Measurements from ENCODE around the gene AHRR.

- no peak for TF ChIP-seq POLR2AphosphoS5 (IDR thresholded peaks at IDR 0.05; ENCODE audit: low read depth, low read length)
- TF ChIP-seq REST (IDR thresholded peaks at IDR 0.05; ENCODE audit: insufficient read depth in 1 of 2, low read depth in 2 of 2, low read length in 2 of 2), result no peak
- TF ChIP-seq SIN3A (IDR thresholded peaks at IDR 0.05; ENCODE audit: borderline replicate concordance, insufficient read depth, low read length), result no peak
- no peak for TF ChIP-seq TAF1 (IDR thresholded peaks at IDR 0.05; ENCODE audit: borderline replicate concordance, insufficient read depth, low read length)
Measured at GRCh38 chr5:466661-467310, 145.3 kb downstream of the AHRR start.

Measured in PFSK-1 (cell line).